HepG2 (cell line): ENCODE results near the gene ARHGAP23. TPM values are rescaled to one million over a fixed set of nuclear protein-coding genes. Genes with fewer than 3 reads are reported as not detected.

Experiments used
- ATAC-seq: fragments of 200-7000 bp; cut with Tn5 transposase; 3 replicates; pipeline ENCODE4 v1.9.1; 2020; ENCODE audit warnings: mild to moderate bottlenecking, moderate library complexity
- BruUV-seq: library from RNA; stranded (reverse); fragments of 400-500 nt; replicated peaks from 2 replicates; lab custom pipeline; 2021; lab: Mats Ljungman, UMichigan
- CTCF ChIA-PET: fragments of 300-600 bp; formaldehyde crosslinking; extraction: SDS; loops from one replicate; lab custom pipeline; 2021; ENCODE audit warnings: low total read pairs, inconsistent platforms, low intra/inter-chr PET ratio; lab: Yijun Ruan, JAX
- POLR2A ChIA-PET: fragments of 350-600 bp; sonication (Branson Sonifier 250); formaldehyde crosslinking; loops from one replicate; lab custom pipeline; 2020; ENCODE audit warnings: antibody characterized with exemption, inconsistent platforms; lab: Yijun Ruan, JAX
- DNase-seq: peaks from one replicate; pipeline ENCODE4 v3.0.0-alpha.2; 2015; ENCODE audit warnings: low spot score
- FAIRE-seq: peaks from 3 replicates; lab custom pipeline; 2011; peaks lifted over from hg19 to GRCh38; lab: Jason Lieb, UNC
- H2AFZ ChIP-seq: one replicate; pipeline ENCODE4 v1.6.1; 2011; ENCODE audit warnings: low read length, inconsistent platforms
- H3K27ac ChIP-seq: fragments of 300-600 bp; 3 replicates; pipeline ENCODE4 v1.8.0; 2011; ENCODE audit warnings: mixed run types, mild to moderate bottlenecking, mixed read lengths, low read length, inconsistent platforms; ENCODE audit not compliant: insufficient read depth; ENCODE audit errors: extremely low read length
- H3K27me3 ChIP-seq, 2 experiments: fragments of 200-600 bp in 1 of 2; 2 replicates in 1 of 2; 3 replicates in 1 of 2; pipeline versions ENCODE4 v1.6.0 to v1.8.0; 2011; ENCODE audit warnings: low read length in 2 of 2, mild to moderate bottlenecking in 2 of 2, moderate library complexity in 2 of 2, inconsistent platforms in 1 of 2; ENCODE audit not compliant: insufficient read depth in 2 of 2, control insufficient read depth in 1 of 2
- H3K36me3 ChIP-seq, 2 experiments: fragments of 200-600 bp in 1 of 2; replicated peaks in 1 of 2; 2 replicates in 1 of 2; 3 replicates in 1 of 2; pipeline versions ENCODE4 v1.5.1 to v1.8.0; 2011; ENCODE audit warnings: low read length in 2 of 2, inconsistent platforms in 1 of 2; ENCODE audit not compliant: insufficient read depth in 2 of 2, control insufficient read depth in 1 of 2
- H3K4me1 ChIP-seq: 2 replicates; pipeline ENCODE4 v1.5.1; 2012; ENCODE audit warnings: low read length, inconsistent platforms; ENCODE audit not compliant: insufficient read depth
- H3K4me2 ChIP-seq: 2 replicates; pipeline ENCODE4 v1.6.0; 2011; ENCODE audit warnings: low read depth, low read length, inconsistent platforms
- H3K4me3 ChIP-seq, 3 experiments: fragments of 200-600 bp in 1 of 3; sonication (generic), shearing (Covaris generic) in 1 of 3; replicated peaks in 1 of 3; 2 replicates each; pipeline ENCODE4 v1.5.1; 2011 to 2016; ENCODE audit warnings: low read length in 3 of 3, inconsistent platforms in 2 of 3, low read depth in 2 of 3, mild to moderate bottlenecking in 2 of 3, control low read depth in 1 of 3, mixed read lengths in 1 of 3; ENCODE audit not compliant: insufficient read depth in 1 of 3
- H3K79me2 ChIP-seq: one replicate; pipeline ENCODE4 v1.6.1; 2011; ENCODE audit warnings: low read length, inconsistent platforms; ENCODE audit not compliant: insufficient read depth
- H3K9ac ChIP-seq: 2 replicates; pipeline ENCODE4 v1.6.0; 2011; ENCODE audit warnings: mild to moderate bottlenecking, low read depth, low read length, inconsistent platforms; ENCODE audit not compliant: insufficient read depth
- H3K9me3 ChIP-seq: 2 replicates; pipeline ENCODE4 v1.5.1; 2012; ENCODE audit warnings: mild to moderate bottlenecking, low read length
- H4K20me1 ChIP-seq: 2 replicates; pipeline ENCODE4 v1.6.0; 2011; ENCODE audit warnings: inconsistent platforms, mild to moderate bottlenecking, low read length, moderate library complexity; ENCODE audit not compliant: insufficient read depth
- KDM5B ChIP-seq: sonication (generic); formaldehyde crosslinking; IDR thresholded peaks from 2 replicates; pipeline ENCODE4 v1.4.0; 2020; ENCODE audit warnings: missing genetic modification reagents, mild to moderate bottlenecking, borderline replicate concordance
- KDM6A ChIP-seq: IDR thresholded peaks from 2 replicates; pipeline ENCODE4 v1.6.1; 2016; ENCODE audit warnings: low read depth
- RORA ChIP-seq: sonication (generic); formaldehyde crosslinking; IDR thresholded peaks from 2 replicates; pipeline ENCODE4 v1.5.0; 2020; ENCODE audit warnings: mild to moderate bottlenecking, missing genetic modification reagents, moderate library complexity
- SIN3B ChIP-seq: fragments of 150-350 bp; IDR thresholded peaks from 2 replicates; pipeline ENCODE4 v1.6.1; 2014; ENCODE audit warnings: low read length
- SP2 ChIP-seq: sonication (generic); formaldehyde crosslinking; IDR thresholded peaks from 2 replicates; pipeline ENCODE4 v1.5.1; 2020; ENCODE audit warnings: mild to moderate bottlenecking, missing genetic modification reagents
- ZFY ChIP-seq: sonication (generic); formaldehyde crosslinking; IDR thresholded peaks from 2 replicates; pipeline ENCODE4 v1.4.0; 2020; ENCODE audit warnings: missing genetic modification reagents
- ZMYM2 ChIP-seq: sonication (generic); formaldehyde crosslinking; IDR thresholded peaks from 2 replicates; pipeline ENCODE4 v1.8.0; 2022; ENCODE audit warnings: mild to moderate bottlenecking, missing genetic modification reagents
- ZNF547 ChIP-seq: sonication (generic); formaldehyde crosslinking; IDR thresholded peaks from 2 replicates; pipeline ENCODE4 v1.5.1; 2020; ENCODE audit warnings: mild to moderate bottlenecking, missing genetic modification reagents
- WGBS: methylation state at CpG from one replicate; pipeline ENCODE4 v1.1.6; 2017; ENCODE audit warnings: low lambda C conversion rate; 5-methylcytosine and 5-hydroxymethylcytosine counted together
- in situ Hi-C: cut with HindIII; loops from 2 replicates; pipeline ENCODE4 v1.10.0; 2017; ENCODE audit warnings: low pct_unique_long_range_greater_than_20kb; ENCODE audit not compliant: extremely low pct_ligation_motif_present
- intact Hi-C: fragments of 100-400 bp; cut with micrococcal nuclease; formaldehyde crosslinking; loops from one replicate; pipeline ENCODE4 v1.10.0; 2022; ENCODE audit not compliant: unreplicated experiment
- polyA plus RNA-seq, 8 experiments: library from polyadenylated mRNA; depleted of rRNA in 3 of 8; stranded (reverse) in 7 of 8; unstranded in 1 of 8; fragments of >200 nt; fragmentation: Illumina TruSeq in 4 of 8; extraction: Trizol in 4 of 8; gene quantifications; 2 replicates each; pipeline versions ENCODE4 v1.2.1 to v1.2.3, GENCODE V29; 2011 to 2016; ENCODE audit warnings: low read depth in 4 of 8, missing spikeins in 1 of 8, mixed read lengths in 1 of 8; ENCODE audit not compliant: insufficient read depth in 1 of 8
- total RNA-seq, 5 experiments: library from RNA; depleted of rRNA; stranded (reverse); fragments of >200 nt; fragmentation: Illumina TruSeq; extraction: Trizol; gene quantifications; 2 replicates each; pipeline ENCODE4 v1.2.3, GENCODE V29; 2016; ENCODE audit warnings: low read depth in 1 of 5
- TF ChIP-seq, protein P1 (sequence below): IDR thresholded peaks from 2 replicates; pipeline ENCODE4 v1.4.0; 2020; ENCODE audit warnings: mild to moderate bottlenecking, missing genetic modification reagents
- TF ChIP-seq, protein P2 (sequence below): sonication (generic); formaldehyde crosslinking; IDR thresholded peaks from 2 replicates; pipeline ENCODE4 v1.8.0; 2023; ENCODE audit warnings: mild to moderate bottlenecking, missing genetic modification reagents
- TF ChIP-seq, protein P3 (sequence below): sonication (generic); formaldehyde crosslinking; IDR thresholded peaks from 2 replicates; pipeline ENCODE4 v1.4.0; 2020; ENCODE audit warnings: mild to moderate bottlenecking, missing genetic modification reagents
- TF ChIP-seq, protein P4 (sequence below): sonication (generic); formaldehyde crosslinking; IDR thresholded peaks from 2 replicates; pipeline ENCODE4 v1.5.0; 2020; ENCODE audit warnings: mild to moderate bottlenecking, low read depth, missing genetic modification reagents, borderline replicate concordance

Gene ARHGAP23
- total and polyA plus RNA-seq, 2 of the 13 experiments (the other 11 are each of a cell fraction or from before 2014, with no cell fraction given): 0.03 TPM; not detected in 1

DNA sequence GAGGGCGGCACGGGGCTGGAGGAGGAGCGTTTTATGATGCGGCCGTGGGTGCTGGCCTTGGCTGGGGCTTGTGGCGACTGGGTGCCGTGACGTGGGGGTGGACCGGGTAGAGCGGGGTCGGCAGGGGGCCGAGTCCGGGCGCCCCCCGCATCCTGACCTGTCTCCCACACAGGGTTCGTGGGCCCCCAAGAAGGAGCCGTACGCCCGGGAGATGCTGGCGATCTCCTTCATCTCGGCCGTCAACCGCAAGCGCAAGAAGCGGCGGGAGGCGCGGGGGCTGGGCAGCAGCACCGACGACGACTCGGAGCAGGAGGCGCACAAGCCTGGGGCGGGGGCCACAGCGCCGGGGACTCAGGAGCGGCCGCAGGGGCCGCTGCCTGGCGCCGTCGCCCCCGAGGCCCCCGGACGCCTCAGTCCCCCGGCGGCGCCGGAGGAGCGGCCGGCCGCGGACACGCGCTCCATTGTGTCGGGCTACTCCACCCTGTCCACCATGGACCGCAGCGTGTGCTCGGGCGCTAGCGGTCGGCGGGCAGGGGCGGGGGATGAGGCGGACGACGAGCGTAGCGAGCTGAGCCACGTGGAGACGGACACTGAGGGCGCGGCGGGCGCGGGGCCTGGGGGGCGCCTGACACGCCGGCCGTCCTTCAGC is 81.6 kb downstream of the ARHGAP23 start:
- 10% methylated on average over 11 of the region's 80 CpGs for WGBS
- ChIA-PET CTCF (interaction anchor here (1.2 to 2.5 kb wide), 6 partner anchors 17 to 157 kb away, joined by 3 to 18 read pairs (median 6); partner anchors contain the start of gene SRCIN1), POLR2A (interaction anchor here (1.2 to 1.4 kb wide), 2 partner anchors 48 to 158 kb away, joined by 3 to 5 read pairs; no protein-coding TSS in a partner anchor)
- FAIRE-seq (no peak), DNase-seq (no peak), ATAC-seq (peak; percentile 22)
- H3K27ac ChIP-seq: no peak overlapping the region
- in situ Hi-C loops (no loop called here), intact Hi-C loops (loop anchor here (1.0 to 5.0 kb wide), 3 partner anchors 18 to 157 kb away; no protein-coding TSS in a partner anchor)
- H3K36me3 ChIP-seq: no peaks in the 10 kb centered on the region
- H2AFZ ChIP-seq: no peak overlapping the region
- peak overlapping the region; percentile 74 for H3K4me2 ChIP-seq
- no TSS peak for BruUV-seq
- H3K4me3 ChIP-seq: peak overlapping the region; percentile 4 to 66 (median 21); a peak in 3 of 6 replicates
- no peaks in the 10 kb centered on the region for H4K20me1 ChIP-seq
- H3K9me3 ChIP-seq: no peaks in the 10 kb centered on the region
- peaks cover 25% of the 10 kb centered on the region for H3K4me1 ChIP-seq
- no peak overlapping the region for H3K9ac ChIP-seq
- H3K27me3 ChIP-seq: peaks cover 8 to 67% of the 10 kb centered on the region in 2 experiments; a peak in 4 of 5 replicates
- H3K79me2 ChIP-seq: no peaks in the 10 kb centered on the region
- TF ChIP-seq ZFY (CRISPR knock-in tag) (no peak), ZNF547 (no peak; the same call in 1 of the 2 replicates), KDM5B (CRISPR knock-in tag) (peak; percentile 41; the same call in 1 of the 2 replicates), SP2 (CRISPR knock-in tag) (no peak), ZMYM2 (CRISPR knock-in tag) (no peak), RORA (CRISPR knock-in tag) (no peak), SIN3B (no peak), KDM6A (CRISPR knock-in tag) (no peak)
- TF ChIP-seq, protein P1, sequence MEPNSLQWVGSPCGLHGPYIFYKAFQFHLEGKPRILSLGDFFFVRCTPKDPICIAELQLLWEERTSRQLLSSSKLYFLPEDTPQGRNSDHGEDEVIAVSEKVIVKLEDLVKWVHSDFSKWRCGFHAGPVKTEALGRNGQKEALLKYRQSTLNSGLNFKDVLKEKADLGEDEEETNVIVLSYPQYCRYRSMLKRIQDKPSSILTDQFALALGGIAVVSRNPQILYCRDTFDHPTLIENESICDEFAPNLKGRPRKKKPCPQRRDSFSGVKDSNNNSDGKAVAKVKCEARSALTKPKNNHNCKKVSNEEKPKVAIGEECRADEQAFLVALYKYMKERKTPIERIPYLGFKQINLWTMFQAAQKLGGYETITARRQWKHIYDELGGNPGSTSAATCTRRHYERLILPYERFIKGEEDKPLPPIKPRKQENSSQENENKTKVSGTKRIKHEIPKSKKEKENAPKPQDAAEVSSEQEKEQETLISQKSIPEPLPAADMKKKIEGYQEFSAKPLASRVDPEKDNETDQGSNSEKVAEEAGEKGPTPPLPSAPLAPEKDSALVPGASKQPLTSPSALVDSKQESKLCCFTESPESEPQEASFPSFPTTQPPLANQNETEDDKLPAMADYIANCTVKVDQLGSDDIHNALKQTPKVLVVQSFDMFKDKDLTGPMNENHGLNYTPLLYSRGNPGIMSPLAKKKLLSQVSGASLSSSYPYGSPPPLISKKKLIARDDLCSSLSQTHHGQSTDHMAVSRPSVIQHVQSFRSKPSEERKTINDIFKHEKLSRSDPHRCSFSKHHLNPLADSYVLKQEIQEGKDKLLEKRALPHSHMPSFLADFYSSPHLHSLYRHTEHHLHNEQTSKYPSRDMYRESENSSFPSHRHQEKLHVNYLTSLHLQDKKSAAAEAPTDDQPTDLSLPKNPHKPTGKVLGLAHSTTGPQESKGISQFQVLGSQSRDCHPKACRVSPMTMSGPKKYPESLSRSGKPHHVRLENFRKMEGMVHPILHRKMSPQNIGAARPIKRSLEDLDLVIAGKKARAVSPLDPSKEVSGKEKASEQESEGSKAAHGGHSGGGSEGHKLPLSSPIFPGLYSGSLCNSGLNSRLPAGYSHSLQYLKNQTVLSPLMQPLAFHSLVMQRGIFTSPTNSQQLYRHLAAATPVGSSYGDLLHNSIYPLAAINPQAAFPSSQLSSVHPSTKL (CRISPR knock-in tag): no peak
- TF ChIP-seq, protein P2, sequence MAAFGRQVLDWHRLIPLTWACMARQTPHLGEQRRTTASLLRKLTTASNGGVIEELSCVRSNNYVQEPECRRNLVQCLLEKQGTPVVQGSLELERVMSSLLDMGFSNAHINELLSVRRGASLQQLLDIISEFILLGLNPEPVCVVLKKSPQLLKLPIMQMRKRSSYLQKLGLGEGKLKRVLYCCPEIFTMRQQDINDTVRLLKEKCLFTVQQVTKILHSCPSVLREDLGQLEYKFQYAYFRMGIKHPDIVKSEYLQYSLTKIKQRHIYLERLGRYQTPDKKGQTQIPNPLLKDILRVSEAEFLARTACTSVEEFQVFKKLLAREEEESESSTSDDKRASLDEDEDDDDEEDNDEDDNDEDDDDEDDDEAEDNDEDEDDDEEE: peak; percentile 88
- TF ChIP-seq, protein P3, sequence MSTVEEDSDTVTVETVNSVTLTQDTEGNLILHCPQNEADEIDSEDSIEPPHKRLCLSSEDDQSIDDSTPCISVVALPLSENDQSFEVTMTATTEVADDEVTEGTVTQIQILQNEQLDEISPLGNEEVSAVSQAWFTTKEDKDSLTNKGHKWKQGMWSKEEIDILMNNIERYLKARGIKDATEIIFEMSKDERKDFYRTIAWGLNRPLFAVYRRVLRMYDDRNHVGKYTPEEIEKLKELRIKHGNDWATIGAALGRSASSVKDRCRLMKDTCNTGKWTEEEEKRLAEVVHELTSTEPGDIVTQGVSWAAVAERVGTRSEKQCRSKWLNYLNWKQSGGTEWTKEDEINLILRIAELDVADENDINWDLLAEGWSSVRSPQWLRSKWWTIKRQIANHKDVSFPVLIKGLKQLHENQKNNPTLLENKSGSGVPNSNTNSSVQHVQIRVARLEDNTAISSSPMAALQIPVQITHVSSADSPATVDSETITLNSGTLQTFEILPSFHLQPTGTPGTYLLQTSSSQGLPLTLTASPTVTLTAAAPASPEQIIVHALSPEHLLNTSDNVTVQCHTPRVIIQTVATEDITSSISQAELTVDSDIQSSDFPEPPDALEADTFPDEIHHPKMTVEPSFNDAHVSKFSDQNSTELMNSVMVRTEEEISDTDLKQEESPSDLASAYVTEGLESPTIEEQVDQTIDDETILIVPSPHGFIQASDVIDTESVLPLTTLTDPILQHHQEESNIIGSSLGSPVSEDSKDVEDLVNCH (CRISPR knock-in tag): no peak
- TF ChIP-seq, protein P4, sequence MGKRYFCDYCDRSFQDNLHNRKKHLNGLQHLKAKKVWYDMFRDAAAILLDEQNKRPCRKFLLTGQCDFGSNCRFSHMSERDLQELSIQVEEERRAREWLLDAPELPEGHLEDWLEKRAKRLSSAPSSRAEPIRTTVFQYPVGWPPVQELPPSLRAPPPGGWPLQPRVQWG: no peak
